ENCODE measurements around the gene SLC6A7.

The SLC6A7 gene

DNA sequence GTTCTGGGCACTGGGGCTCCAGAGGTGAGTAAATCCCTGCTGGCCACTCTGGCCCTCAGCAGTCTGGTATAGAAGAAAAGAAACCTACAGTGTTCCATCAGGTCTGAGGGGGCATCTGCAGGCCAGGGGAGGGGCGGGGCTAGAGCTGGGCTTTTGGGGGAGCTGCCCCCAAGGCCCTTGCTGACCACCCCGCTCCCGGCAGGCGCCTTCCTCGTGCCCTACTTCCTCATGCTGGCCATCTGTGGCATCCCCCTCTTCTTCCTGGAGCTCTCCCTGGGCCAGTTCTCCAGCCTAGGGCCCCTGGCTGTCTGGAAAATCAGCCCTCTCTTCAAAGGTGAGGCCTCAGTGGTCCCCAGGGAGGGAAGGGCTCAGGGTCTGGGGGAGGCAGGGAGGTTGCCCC is 6.7 kb downstream of the SLC6A7 start:
- no peak for DNase-seq

GRCh38 chr5:150196986-150197385 is 7.1 kb downstream of the SLC6A7 start:
- no peak for DNase-seq

- no peak for DNase-seq
Measured at GRCh38 chr5:150197476-150197875, 7.6 kb downstream of the SLC6A7 start.

GRCh38 chr5:150202501-150202900 is 12.6 kb downstream of the SLC6A7 start:
- no peak for DNase-seq

DNA sequence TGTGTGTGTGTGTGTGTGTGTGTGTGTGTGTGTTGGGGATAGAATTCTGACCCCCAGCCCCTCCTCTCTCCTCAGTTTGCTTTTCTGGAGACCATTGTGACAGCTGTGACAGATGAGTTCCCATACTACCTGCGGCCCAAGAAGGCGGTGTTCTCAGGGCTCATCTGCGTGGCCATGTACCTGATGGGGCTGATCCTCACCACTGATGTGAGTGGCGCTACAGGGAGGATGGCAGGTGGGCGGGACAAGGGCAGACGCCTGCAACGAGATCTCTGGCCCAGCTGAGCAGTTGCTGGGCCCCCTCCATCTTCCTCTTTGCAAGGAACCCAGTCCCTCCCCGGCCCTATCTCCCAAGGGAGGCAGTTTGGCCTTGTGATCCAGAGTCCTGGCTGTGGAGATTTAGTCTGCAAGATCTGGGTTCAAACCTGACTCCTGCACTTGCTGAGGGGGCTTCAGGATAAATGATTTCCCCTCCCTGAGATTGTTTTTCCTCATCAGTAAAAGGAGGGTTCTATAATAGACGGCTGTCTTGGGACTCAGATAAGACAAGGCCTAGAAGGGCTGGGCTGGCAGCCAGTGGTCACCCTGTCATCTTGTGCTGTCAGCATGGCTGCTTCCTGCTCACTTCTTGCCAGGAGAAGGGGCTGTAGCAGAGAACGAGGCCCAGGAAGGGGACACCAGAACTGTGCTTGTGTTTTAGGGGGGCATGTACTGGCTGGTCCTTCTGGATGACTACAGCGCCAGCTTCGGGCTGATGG is 14.1 kb downstream of the SLC6A7 start:
- no peak for DNase-seq

GRCh38 chr5:150204590-150204960 is 14.7 kb downstream of the SLC6A7 start:
- no peak for DNase-seq

- no peak for DNase-seq
Measured at GRCh38 chr5:150206098-150206778, 16.4 kb downstream of the SLC6A7 start.

DNA sequence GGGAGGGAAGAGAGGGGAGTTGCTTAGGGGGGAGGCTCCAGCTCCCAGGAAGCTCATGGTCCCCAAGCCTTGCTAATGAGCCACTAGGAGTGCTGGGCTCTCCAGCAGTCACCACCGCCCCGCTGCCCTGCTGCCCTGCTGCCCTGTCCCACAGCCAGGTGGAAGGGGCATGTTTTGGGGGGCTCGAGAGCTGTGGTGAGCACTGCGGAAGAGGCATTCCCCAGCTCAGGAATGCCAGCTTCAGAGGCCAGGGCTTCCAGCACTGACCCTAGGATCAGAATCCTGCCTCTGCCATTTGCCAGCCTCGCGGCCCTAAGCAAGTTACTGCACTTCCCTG is 16.9 kb downstream of the SLC6A7 start:
- DNase-seq = no peak

- no peak for DNase-seq
Measured at GRCh38 chr5:150208187-150209098, 18.6 kb downstream of the SLC6A7 start.

DNA sequence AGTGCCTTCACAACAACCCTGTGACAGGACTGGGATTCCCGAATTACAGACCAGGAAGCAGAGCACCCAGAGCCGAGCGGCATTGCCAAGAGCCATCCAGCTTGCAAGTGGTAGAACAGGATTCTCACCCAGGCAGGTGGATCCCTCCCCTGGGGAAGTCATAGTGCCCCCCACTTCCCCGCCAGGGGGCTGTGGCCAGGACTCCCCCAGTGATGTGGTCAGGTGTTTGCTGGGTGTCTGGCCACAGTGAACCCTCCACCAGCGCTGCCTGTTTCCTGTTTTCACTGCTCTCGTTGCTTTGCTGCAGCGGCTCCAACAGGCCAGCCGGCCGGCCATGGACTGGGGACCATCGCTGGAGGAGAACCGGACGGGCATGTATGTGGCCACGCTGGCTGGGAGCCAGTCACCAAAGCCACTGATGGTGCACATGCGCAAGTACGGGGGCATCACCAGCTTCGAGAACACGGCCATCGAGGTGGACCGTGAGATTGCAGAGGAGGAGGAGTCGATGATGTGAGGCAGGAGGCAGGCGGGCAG is 19.3 kb downstream of the SLC6A7 start:
- peak; percentile 59 for DNase-seq

DNA sequence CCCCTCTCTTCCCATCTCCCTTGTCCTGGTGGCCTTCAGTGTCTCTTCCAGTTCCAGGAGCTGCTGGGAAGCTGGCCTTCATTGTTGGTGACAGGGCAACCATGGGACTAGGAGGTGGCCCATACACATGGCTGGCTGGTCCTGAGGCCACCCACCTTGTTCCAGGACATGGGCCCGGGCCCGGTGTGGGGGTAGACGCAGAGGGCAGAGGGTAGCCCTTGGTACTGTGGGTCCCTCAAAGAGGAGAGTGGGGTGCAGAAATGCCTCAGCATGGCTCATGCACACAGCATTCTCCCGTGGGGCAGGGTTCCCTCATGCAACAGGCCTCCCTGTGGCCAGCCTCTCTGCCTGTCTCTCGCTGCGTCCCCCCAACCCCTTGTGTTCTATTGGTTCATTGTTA is 20.8 kb downstream of the SLC6A7 start:
- no peak for DNase-seq

DNA sequence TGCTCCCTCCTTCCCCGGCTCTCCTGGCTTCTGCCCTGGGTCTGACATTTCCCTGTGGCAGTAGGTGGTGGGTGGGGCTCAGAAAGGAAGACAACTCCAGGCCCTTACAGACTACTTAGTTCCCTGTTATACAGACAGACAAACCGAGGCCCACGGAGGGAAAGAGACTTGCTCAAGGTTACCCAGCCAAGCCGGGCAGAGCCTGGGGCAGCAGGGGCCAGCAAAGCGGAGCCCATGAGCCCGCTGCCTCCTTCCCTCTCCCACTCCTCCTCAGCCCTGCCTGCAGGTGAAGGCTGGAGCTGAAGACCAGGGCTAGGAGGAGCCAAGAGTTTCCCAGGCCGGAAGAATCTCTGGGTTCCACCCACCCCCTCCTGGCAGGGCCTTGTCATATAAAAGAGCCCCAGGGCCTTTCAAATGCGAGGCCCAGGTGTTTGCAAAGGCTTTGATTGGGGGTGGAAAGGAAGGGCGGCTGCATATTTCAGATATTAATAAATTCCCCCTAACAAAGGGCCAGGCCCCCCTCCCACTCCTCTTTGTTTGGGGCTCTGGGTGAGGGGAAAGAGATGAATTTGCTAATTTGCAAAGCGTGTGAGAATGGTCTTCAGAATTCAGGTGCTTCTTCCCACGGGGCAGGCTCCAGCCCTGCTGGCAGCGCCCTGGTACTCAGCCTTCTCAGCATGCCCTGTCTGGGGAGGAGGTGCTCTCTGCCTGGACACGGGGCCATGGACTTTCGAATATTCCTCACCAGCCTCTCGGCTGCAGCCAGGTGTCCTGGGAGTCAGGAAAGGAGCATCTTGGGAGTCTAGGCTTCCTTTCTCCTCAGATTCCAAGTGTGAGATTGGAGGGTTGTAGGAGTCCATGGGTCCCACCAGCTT is 21.5 kb downstream of the SLC6A7 start:
- DNase-seq = no peak

- peak; percentile 73 for DNase-seq
Measured at GRCh38 chr5:150213530-150213929, 23.7 kb downstream of the SLC6A7 start.

DNA sequence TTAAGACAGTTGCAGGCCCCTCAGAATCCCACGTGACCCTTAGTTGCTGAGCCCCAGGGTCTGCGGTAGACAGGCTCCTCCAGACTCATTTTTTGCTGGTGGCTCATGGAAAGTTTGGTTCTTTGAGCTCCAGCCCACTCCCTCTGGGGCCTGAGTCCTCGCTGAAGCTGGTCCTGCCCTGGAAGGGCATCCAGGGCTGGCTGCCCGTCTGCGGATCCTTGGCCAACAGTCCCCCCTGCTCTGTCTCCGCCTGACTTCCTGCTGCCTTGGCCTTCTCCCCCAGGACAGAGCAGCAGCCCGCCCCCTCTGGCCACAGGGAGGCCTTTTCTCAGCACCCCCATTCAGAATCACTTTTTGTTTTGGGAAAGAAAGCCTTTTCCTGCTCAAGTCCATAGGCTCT is 24.4 kb downstream of the SLC6A7 start:
- DNase-seq = peak; percentile 66

- peak; percentile 87 for DNase-seq
Measured at GRCh38 chr5:150215979-150216944, 26.4 kb downstream of the SLC6A7 start.

GRCh38 chr5:150217038-150217437 is 27.2 kb downstream of the SLC6A7 start:
- DNase-seq = no peak

- peak; percentile 91 for DNase-seq
Measured at GRCh38 chr5:150217873-150218692, 28.2 kb downstream of the SLC6A7 start.

- no peak for DNase-seq
Measured at GRCh38 chr5:150218693-150219035, 28.8 kb downstream of the SLC6A7 start.

- no peak for DNase-seq
Measured at GRCh38 chr5:150219142-150219541, 29.3 kb downstream of the SLC6A7 start.

- no peak for DNase-seq
Measured at GRCh38 chr5:150219861-150220260, 30.0 kb downstream of the SLC6A7 start.
